ENCODE results near the gene IL13.

GRCh38 chr5:132656774-132657355 is 1.1 kb upstream of the IL13 start:
- TF ChIP-seq CTCF (conservative IDR thresholded peaks at IDR 0.05; ENCODE audit: low read length) (no peak), EZH2phosphoT487 (IDR thresholded peaks at IDR 0.05; ENCODE audit: borderline replicate concordance, low read depth, low read length) (no peak)
